CD14-positive monocyte (primary cell): ENCODE results near the gene PRR36. TPM values are rescaled to one million over a fixed set of nuclear protein-coding genes. Genes with fewer than 3 reads are reported as not detected.
A peak's percentile ranks its signal among the peaks of the same experiment; 100 is the strongest.

ENCODE experiments used
- DNase-seq, 3 donors: peaks; one replicate each; pipeline ENCODE4 v3.0.0-alpha.2; 2011 to 2022
- H2AFZ ChIP-seq: 2 replicates; pipeline ENCODE4 v1.6.0; 2012; ENCODE audit warnings: mild to moderate bottlenecking, low read depth, low read length, inconsistent platforms; ENCODE audit not compliant: insufficient read depth, poor library complexity, severe bottlenecking
- H3K27ac ChIP-seq, 2 donors: 1 replicate in 1 of 2; 2 replicates in 1 of 2; pipeline ENCODE4 v1.5.1; 2012 to 2013; ENCODE audit warnings: low read length in 2 of 2, control low read depth in 1 of 2, inconsistent platforms in 1 of 2, low read depth in 1 of 2, mild to moderate bottlenecking in 1 of 2
- H3K27me3 ChIP-seq, 2 donors: one replicate each; pipeline versions ENCODE4 v1.6.0 to v1.6.1; 2011 to 2013; ENCODE audit warnings: low read length in 2 of 2; ENCODE audit not compliant: control insufficient read depth in 2 of 2, insufficient read depth in 2 of 2
- H3K36me3 ChIP-seq, 2 donors: replicated peaks in 1 of 2; 1 replicate in 1 of 2; 2 replicates in 1 of 2; pipeline versions ENCODE4 v1.5.1 to v1.6.1; 2012 to 2013; ENCODE audit warnings: low read length in 2 of 2, control low read depth in 1 of 2, inconsistent platforms in 1 of 2, mild to moderate bottlenecking in 1 of 2; ENCODE audit not compliant: insufficient read depth in 2 of 2, control insufficient read depth in 1 of 2
- H3K4me1 ChIP-seq, 2 donors: 1 replicate in 1 of 2; 2 replicates in 1 of 2; pipeline versions ENCODE4 v1.5.1 to v1.6.1; 2012 to 2013; ENCODE audit warnings: low read length in 2 of 2, control low read depth in 1 of 2, inconsistent platforms in 1 of 2, mild to moderate bottlenecking in 1 of 2, moderate library complexity in 1 of 2; ENCODE audit not compliant: insufficient read depth in 2 of 2, control insufficient read depth in 1 of 2
- H3K4me2 ChIP-seq: replicated peaks from 2 replicates; pipeline ENCODE3; 2012; ENCODE audit warnings: low read length, moderate library complexity, mild to moderate bottlenecking; ENCODE audit not compliant: poor library complexity, severe bottlenecking; ENCODE audit errors: extremely low read depth
- H3K4me3 ChIP-seq, 3 experiments: fragments of 200-600 bp in 1 of 3; sonication (generic) in 1 of 3; replicated peaks in 1 of 3; 1 replicate in 2 of 3; 2 replicates in 1 of 3; pipeline ENCODE4 v1.5.1; 2011 to 2013; ENCODE audit warnings: low read length in 3 of 3, mild to moderate bottlenecking in 3 of 3, control low read depth in 2 of 3, low read depth in 2 of 3, inconsistent platforms in 1 of 3, moderate library complexity in 1 of 3
- H3K79me2 ChIP-seq: 2 replicates; pipeline ENCODE4 v1.6.0; 2012; ENCODE audit warnings: mild to moderate bottlenecking, control low read depth, inconsistent platforms, low read length, moderate library complexity; ENCODE audit not compliant: insufficient read depth
- H3K9ac ChIP-seq: 2 replicates; pipeline ENCODE4 v1.6.0; 2017; ENCODE audit warnings: low read length, mild to moderate bottlenecking; ENCODE audit not compliant: insufficient read depth, poor library complexity, severe bottlenecking
- H3K9me3 ChIP-seq, 2 donors: replicated peaks in 1 of 2; 1 replicate in 1 of 2; 2 replicates in 1 of 2; pipeline versions ENCODE4 v1.5.1 to v1.6.1; 2012 to 2013; ENCODE audit warnings: low read length in 2 of 2, control low read depth in 1 of 2; ENCODE audit not compliant: control insufficient read depth in 1 of 2, insufficient read depth in 1 of 2
- H4K20me1 ChIP-seq: 2 replicates; pipeline ENCODE4 v1.6.0; 2012; ENCODE audit warnings: mild to moderate bottlenecking, low read length, control low read depth, moderate library complexity; ENCODE audit not compliant: insufficient read depth
- H3K27ac Mint-ChIP-seq, 7 donors: one replicate each; pipeline ENCODE4 v1.8.0; 2020; ENCODE audit warnings: mild to moderate bottlenecking in 7 of 7, mixed read lengths in 7 of 7, moderate library complexity in 6 of 7, inconsistent platforms in 2 of 7
- H3K27me3 Mint-ChIP-seq, 3 donors: one replicate each; pipeline ENCODE4 v1.8.0; 2021 to 2022; ENCODE audit warnings: low read depth in 3 of 3, mild to moderate bottlenecking in 3 of 3, mixed read lengths in 3 of 3, moderate library complexity in 3 of 3, inconsistent platforms in 1 of 3
- H3K36me3 Mint-ChIP-seq, 2 donors: one replicate each; pipeline ENCODE4 v1.8.0; 2020; ENCODE audit warnings: mixed read lengths in 2 of 2, inconsistent platforms in 1 of 2, mild to moderate bottlenecking in 1 of 2
- H3K4me1 Mint-ChIP-seq: one replicate; pipeline ENCODE4 v1.8.0; 2020; ENCODE audit warnings: mild to moderate bottlenecking, mixed read lengths
- H3K4me3 Mint-ChIP-seq, 2 donors: one replicate each; pipeline ENCODE4 v1.8.0; 2020; ENCODE audit warnings: mild to moderate bottlenecking in 2 of 2, mixed read lengths in 2 of 2, moderate library complexity in 1 of 2
- H3K9me3 Mint-ChIP-seq, 7 donors: one replicate each; pipeline ENCODE4 v1.8.0; 2020 to 2022; ENCODE audit warnings: mixed read lengths in 7 of 7, mild to moderate bottlenecking in 6 of 7, moderate library complexity in 6 of 7, inconsistent platforms in 2 of 7
- WGBS: methylation state at CpG from one replicate; pipeline ENCODE4 v1.1.5; 2013; ENCODE audit warnings: missing lambda C conversion rate; ENCODE audit not compliant: insufficient coverage; 5-methylcytosine and 5-hydroxymethylcytosine counted together
- intact Hi-C, 2 donors: fragments of 100-400 bp; cut with micrococcal nuclease; formaldehyde crosslinking; loops; one replicate each; pipeline versions ENCODE4 v1.15.0 to v1.15.1; 2023
- polyA plus RNA-seq, 3 donors: library from polyadenylated mRNA; depleted of rRNA in 1 of 3; unstranded in 2 of 3; stranded (reverse) in 1 of 3; fragments of 300-500 nt in 2 of 3; fragments of >200 nt in 1 of 3; fragmentation: Illumina TruSeq in 2 of 3; gene quantifications; 1 replicate in 2 of 3; 2 replicates in 1 of 3; pipeline ENCODE4 v1.2.3, GENCODE V29; 2012 to 2021
- TF ChIP-seq, protein P1 (sequence below): fragments of 200-600 bp; IDR thresholded peaks from one replicate; pipeline ENCODE4 v1.8.0; 2022; ENCODE audit warnings: antibody characterized with exemption, mild to moderate bottlenecking

The PRR36 gene
- polyA plus RNA-seq, 3 donors = not detected

DNA sequence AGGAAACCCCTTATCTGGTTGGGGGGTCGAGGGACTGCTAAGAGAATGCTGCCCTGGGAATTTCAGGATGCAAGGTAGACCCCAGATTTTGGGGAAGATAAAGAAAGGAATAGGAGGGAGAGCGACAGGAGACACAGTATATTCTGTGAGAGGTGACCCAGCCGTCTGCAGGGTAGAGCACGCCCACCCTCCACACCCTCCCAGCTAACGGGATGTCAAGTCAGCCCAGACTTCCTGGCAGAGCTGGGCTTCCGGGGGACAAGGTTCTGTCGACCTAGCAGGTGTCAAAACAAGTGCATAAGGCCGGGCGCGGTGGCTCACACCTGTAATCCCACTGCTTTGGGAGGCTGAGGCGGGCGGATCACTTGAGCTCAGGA, 695 bp upstream of the PRR36 start:
- Mint-ChIP-seq H3K27ac (no peak overlapping the region), H3K4me3 (peak overlapping the region in 1 of 2 donors; percentile 72), H3K4me1 (peaks cover 18% of the 10 kb centered on the region), H3K36me3 (peaks cover 0 to 4% of the 10 kb centered on the region in 2 donors), H3K9me3 (peaks cover 3 to 37% (median 12%) of the 10 kb centered on the region in 7 donors), H3K27me3 (peaks cover 46 to 64% (median 61%) of the 10 kb centered on the region in 3 donors)
- Histone ChIP-seq H3K79me2 (no peaks in the 10 kb centered on the region), H3K9ac (no peak overlapping the region), H3K4me1 (peaks cover 23 to 32% of the 10 kb centered on the region in 2 donors), H4K20me1 (no peaks in the 10 kb centered on the region), H3K9me3 (peaks cover 3 to 14% of the 10 kb centered on the region in 2 donors), H3K4me3 (no peak overlapping the region), H3K4me2 (no peak overlapping the region), H3K36me3 (no peaks in the 10 kb centered on the region), H3K27ac (no peak overlapping the region), H2AFZ (no peak overlapping the region), H3K27me3 (peaks cover 23 to 43% of the 10 kb centered on the region in 2 donors)
- TF ChIP-seq, protein P1, sequence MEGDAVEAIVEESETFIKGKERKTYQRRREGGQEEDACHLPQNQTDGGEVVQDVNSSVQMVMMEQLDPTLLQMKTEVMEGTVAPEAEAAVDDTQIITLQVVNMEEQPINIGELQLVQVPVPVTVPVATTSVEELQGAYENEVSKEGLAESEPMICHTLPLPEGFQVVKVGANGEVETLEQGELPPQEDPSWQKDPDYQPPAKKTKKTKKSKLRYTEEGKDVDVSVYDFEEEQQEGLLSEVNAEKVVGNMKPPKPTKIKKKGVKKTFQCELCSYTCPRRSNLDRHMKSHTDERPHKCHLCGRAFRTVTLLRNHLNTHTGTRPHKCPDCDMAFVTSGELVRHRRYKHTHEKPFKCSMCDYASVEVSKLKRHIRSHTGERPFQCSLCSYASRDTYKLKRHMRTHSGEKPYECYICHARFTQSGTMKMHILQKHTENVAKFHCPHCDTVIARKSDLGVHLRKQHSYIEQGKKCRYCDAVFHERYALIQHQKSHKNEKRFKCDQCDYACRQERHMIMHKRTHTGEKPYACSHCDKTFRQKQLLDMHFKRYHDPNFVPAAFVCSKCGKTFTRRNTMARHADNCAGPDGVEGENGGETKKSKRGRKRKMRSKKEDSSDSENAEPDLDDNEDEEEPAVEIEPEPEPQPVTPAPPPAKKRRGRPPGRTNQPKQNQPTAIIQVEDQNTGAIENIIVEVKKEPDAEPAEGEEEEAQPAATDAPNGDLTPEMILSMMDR = no peak
- no peak for DNase-seq
- 19% methylated on average over 8 of the region's 12 CpGs for WGBS
- intact Hi-C loops = loop anchor here in 1 of 2 donors (5.0 kb wide), 1 partner anchor 47 kb away; the partner anchor contains the start of gene SNAPC2

DNA sequence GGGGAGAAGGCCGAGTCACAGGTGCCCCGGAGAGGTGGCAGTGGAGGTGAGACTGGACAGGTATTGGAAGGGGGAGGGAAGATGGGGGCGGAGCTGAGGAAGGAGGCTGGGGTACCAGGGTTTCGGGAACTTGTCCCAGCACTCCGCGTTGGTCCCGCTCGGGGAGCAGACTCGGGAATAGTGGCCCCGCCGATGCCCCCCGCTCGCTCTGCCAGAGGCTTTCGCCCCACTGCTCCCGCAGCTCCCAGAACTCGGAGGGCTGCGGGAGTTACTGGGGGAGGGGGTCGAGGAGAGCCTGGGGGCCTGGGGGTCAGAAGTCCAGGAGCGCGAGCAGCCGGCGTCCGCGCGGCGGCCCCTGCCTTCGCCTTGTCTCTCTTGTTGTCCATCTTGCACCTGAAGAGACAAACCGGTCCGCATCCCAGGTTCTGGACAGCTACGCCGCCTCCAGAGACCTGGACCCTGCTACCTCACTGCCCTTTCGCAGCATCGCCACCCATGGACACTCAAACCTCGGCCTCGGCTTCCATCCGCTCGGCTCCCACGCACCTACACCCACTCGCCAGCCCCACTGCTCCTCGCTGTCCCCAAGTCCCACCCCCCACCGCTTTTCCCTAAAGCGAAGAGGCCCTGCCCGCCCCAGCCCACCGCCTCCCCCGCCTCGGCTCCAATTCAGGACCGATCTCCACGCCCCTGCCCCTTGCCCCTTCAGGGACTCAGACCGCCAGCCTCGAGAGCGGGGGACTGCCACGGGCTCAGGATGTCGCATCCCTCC, 700 bp downstream of the PRR36 start:
- Histone ChIP-seq H3K9ac (no peak overlapping the region), H3K9me3 (peaks cover 3 to 16% of the 10 kb centered on the region in 2 donors), H4K20me1 (no peaks in the 10 kb centered on the region), H3K4me3 (no peak overlapping the region), H3K27me3 (peaks cover 25 to 48% of the 10 kb centered on the region in 2 donors), H3K27ac (no peak overlapping the region), H2AFZ (no peak overlapping the region), H3K79me2 (no peaks in the 10 kb centered on the region), H3K4me2 (no peak overlapping the region), H3K4me1 (peaks cover 33 to 46% of the 10 kb centered on the region in 2 donors), H3K36me3 (no peaks in the 10 kb centered on the region)
- H3K4me3 Mint-ChIP-seq = peak overlapping the region in 1 of 2 donors; percentile 81
- H3K4me1 Mint-ChIP-seq = peaks cover 23% of the 10 kb centered on the region
- WGBS = 21% methylated on average over 50 of the region's 53 CpGs
- DNase-seq = no peak
- TF ChIP-seq, protein P1 = no peak
- H3K36me3 Mint-ChIP-seq = peaks cover 0 to 4% of the 10 kb centered on the region in 2 donors
- peak overlapping the region in 1 of 7 donors; percentile 69 for H3K27ac Mint-ChIP-seq
- intact Hi-C loops = loop anchor here in 1 of 2 donors (5.0 kb wide), 1 partner anchor 49 kb away; the partner anchor contains the start of gene SNAPC2
- H3K27me3 Mint-ChIP-seq = peaks cover 51 to 70% (median 65%) of the 10 kb centered on the region in 3 donors
- peaks cover 3 to 40% (median 8%) of the 10 kb centered on the region in 7 donors for H3K9me3 Mint-ChIP-seq
